Measurements from ENCODE around the gene ARID1B.

ARID1B gene

DNA sequence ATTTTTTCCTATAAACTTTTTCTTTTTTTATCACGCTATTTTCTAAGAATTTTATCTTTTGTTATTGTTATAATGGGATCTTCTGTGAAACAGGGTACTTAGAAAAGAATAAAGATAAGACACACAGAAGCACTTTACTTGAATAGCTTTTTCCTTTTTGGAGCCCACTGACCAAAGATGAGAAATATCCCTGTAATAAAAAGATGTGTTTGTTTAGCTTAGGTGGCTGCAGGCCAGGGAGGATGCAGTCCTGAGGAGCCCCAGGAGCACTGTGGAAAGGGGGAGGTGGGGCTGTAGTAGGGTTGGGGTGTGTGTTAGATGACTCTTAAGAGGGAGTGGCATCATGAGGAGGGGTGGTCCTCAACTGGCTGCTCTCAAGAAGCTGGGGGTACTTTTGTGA, 128.6 kb downstream of the ARID1B start:
- Histone ChIP-seq H3F3A (ENCODE audit: insufficient read depth, low read length) (no peaks in the 10 kb centered on the region), H3K4me2 (ENCODE audit: low read length) (no peak overlapping the region), H4K20me1 (ENCODE audit: insufficient read depth, low read length) (no peaks in the 10 kb centered on the region), H3K4me1 (ENCODE audit: insufficient read depth, low read length, severe bottlenecking) (peaks cover 7% of the 10 kb centered on the region), H3K79me2 (ENCODE audit: insufficient read depth, low read length) (peaks cover 31% of the 10 kb centered on the region; the same call in 1 of the 2 replicates), H3K9me3 (ENCODE audit: low read length) (no peaks in the 10 kb centered on the region), H3K4me3 (ENCODE audit: low read depth, low read length, poor library complexity, severe bottlenecking) (no peak overlapping the region), H2AFZ (ENCODE audit: low read length) (no peak overlapping the region), H3K36me3 (ENCODE audit: insufficient read depth, low read length) (peaks cover 33% of the 10 kb centered on the region), H3K9ac (ENCODE audit: low read length) (no peak overlapping the region), H3K9me2 (ENCODE audit: low read depth, low read length) (no peaks in the 10 kb centered on the region), H3K27me3 (ENCODE audit: insufficient read depth, low read length) (no peaks in the 10 kb centered on the region), H3K27ac (ENCODE audit: low read depth, low read length, poor library complexity, severe bottlenecking) (no peak overlapping the region)
- no peak for TF ChIP-seq EZH2 (IDR thresholded peaks at IDR 0.05; ENCODE audit: borderline replicate concordance, low read length)
- TF ChIP-seq, protein P1, sequence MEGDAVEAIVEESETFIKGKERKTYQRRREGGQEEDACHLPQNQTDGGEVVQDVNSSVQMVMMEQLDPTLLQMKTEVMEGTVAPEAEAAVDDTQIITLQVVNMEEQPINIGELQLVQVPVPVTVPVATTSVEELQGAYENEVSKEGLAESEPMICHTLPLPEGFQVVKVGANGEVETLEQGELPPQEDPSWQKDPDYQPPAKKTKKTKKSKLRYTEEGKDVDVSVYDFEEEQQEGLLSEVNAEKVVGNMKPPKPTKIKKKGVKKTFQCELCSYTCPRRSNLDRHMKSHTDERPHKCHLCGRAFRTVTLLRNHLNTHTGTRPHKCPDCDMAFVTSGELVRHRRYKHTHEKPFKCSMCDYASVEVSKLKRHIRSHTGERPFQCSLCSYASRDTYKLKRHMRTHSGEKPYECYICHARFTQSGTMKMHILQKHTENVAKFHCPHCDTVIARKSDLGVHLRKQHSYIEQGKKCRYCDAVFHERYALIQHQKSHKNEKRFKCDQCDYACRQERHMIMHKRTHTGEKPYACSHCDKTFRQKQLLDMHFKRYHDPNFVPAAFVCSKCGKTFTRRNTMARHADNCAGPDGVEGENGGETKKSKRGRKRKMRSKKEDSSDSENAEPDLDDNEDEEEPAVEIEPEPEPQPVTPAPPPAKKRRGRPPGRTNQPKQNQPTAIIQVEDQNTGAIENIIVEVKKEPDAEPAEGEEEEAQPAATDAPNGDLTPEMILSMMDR (IDR thresholded peaks at IDR 0.05; ENCODE audit: low read length) = no peak

DNA sequence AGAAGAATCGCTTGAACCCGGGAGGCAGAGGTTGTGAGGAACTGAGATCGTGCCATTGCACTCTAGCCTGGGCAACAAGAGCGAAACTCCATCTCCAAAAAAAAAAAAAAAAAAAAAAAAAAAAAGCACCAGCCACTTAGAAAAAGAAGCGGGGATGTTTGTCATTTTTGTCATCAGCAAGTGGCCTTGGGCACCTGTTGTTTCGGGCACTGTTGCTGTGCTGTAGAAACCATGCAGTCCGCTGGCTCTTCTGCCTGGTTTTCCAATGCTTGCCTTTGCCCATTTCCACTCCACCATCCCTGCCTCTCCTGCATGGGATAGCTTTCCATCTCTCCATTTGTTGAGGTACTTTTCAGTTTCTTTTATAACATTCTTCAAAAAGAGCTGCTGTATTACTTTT, 129.3 kb downstream of the ARID1B start:
- H4K20me1 ChIP-seq (ENCODE audit: insufficient read depth, low read length) = no peaks in the 10 kb centered on the region
- peaks cover 31% of the 10 kb centered on the region; the same call in 1 of the 2 replicates for H3K79me2 ChIP-seq (ENCODE audit: insufficient read depth, low read length)

DNA sequence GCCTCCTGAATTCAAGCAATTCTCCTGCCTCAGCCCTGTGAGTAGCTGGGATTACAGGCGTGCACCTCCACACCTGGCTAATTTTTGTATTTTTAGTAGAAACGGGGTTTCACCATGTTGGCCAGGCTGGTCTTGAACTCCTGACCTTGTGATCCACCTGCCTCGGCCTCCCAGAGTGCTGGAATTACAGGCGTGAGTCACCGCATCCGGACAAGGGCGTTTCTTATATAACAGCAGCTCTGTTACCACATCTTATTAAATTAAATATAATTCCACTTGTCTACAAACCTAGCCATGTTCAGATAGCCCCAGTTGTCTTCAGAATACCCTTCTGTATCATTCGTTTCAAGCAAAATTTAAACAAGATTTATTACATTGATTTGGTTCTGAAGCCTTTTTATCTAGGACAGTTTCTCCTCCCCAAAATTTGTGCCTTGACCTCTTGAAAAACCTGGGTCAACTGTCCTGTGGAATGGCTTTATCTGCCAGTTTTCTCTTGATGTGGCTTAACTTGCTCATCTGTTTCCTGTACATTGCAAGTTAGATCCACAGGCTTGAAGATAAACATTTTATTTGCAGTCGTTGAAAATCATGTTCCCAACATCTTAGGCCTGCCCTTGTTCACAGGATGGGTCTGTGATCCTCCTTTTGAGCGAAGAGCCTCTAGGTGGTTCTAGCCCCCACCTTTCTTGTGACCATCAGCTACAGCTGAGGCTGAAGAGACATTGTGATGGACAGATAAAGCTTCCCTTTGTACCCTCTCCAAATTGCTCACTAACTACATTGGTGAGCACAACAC, 132.2 kb downstream of the ARID1B start:
- Histone ChIP-seq H3K27ac (ENCODE audit: low read depth, low read length, poor library complexity, severe bottlenecking) (no peak overlapping the region), H2AFZ (ENCODE audit: low read length) (no peak overlapping the region), H3K27me3 (ENCODE audit: insufficient read depth, low read length) (no peaks in the 10 kb centered on the region), H3K4me1 (ENCODE audit: insufficient read depth, low read length, severe bottlenecking) (peaks cover 22% of the 10 kb centered on the region), H3K9me3 (ENCODE audit: low read length) (no peaks in the 10 kb centered on the region), H3F3A (ENCODE audit: insufficient read depth, low read length) (no peaks in the 10 kb centered on the region), H3K4me3 (ENCODE audit: low read depth, low read length, poor library complexity, severe bottlenecking) (no peak overlapping the region), H4K20me1 (ENCODE audit: insufficient read depth, low read length) (no peaks in the 10 kb centered on the region), H3K9ac (ENCODE audit: low read length) (no peak overlapping the region), H3K79me2 (ENCODE audit: insufficient read depth, low read length) (peaks cover 23% of the 10 kb centered on the region; the same call in 1 of the 2 replicates), H3K9me2 (ENCODE audit: low read depth, low read length) (no peaks in the 10 kb centered on the region), H3K4me2 (ENCODE audit: low read length) (no peak overlapping the region), H3K36me3 (ENCODE audit: insufficient read depth, low read length) (peaks cover 4% of the 10 kb centered on the region)
- TF ChIP-seq EZH2 (IDR thresholded peaks at IDR 0.05; ENCODE audit: borderline replicate concordance, low read length) = no peak
- TF ChIP-seq, protein P1 (IDR thresholded peaks at IDR 0.05; ENCODE audit: low read length) = no peak

More for the DNA sequence above, 129.3 kb downstream of the ARID1B start:
- TF ChIP-seq, protein P1 (IDR thresholded peaks at IDR 0.05; ENCODE audit: low read length) = no peak
- no peak for TF ChIP-seq EZH2 (IDR thresholded peaks at IDR 0.05; ENCODE audit: borderline replicate concordance, low read length)
- no peak overlapping the region for H2AFZ ChIP-seq (ENCODE audit: low read length)
- H3K36me3 ChIP-seq (ENCODE audit: insufficient read depth, low read length) = peaks cover 30% of the 10 kb centered on the region
- H3K4me1 ChIP-seq (ENCODE audit: insufficient read depth, low read length, severe bottlenecking) = peaks cover 10% of the 10 kb centered on the region
- no peak overlapping the region for H3K9ac ChIP-seq (ENCODE audit: low read length)
- H3K9me2 ChIP-seq (ENCODE audit: low read depth, low read length) = no peaks in the 10 kb centered on the region
- H3K27ac ChIP-seq (ENCODE audit: low read depth, low read length, poor library complexity, severe bottlenecking) = no peak overlapping the region
- no peaks in the 10 kb centered on the region for H3K27me3 ChIP-seq (ENCODE audit: insufficient read depth, low read length)
- no peak overlapping the region for H3K4me3 ChIP-seq (ENCODE audit: low read depth, low read length, poor library complexity, severe bottlenecking)
- no peaks in the 10 kb centered on the region for H3F3A ChIP-seq (ENCODE audit: insufficient read depth, low read length)
- no peaks in the 10 kb centered on the region for H3K9me3 ChIP-seq (ENCODE audit: low read length)
- H3K4me2 ChIP-seq (ENCODE audit: low read length) = no peak overlapping the region

Measured in OCI-LY1 (cell line).